HepG2 (cell line): ENCODE measurements around the gene NFX1. TPM values are rescaled to one million over a fixed set of nuclear protein-coding genes. Genes with fewer than 3 reads are reported as not detected.

Source experiments
- ATAC-seq: fragments of 200-7000 bp; cut with Tn5 transposase; 3 replicates; pipeline ENCODE4 v1.9.1; 2020; ENCODE audit warnings: mild to moderate bottlenecking, moderate library complexity
- BruUV-seq: library from RNA; stranded (reverse); fragments of 400-500 nt; replicated peaks from 2 replicates; lab custom pipeline; 2021; lab: Mats Ljungman, UMichigan
- CTCF ChIA-PET: fragments of 300-600 bp; formaldehyde crosslinking; extraction: SDS; loops from one replicate; lab custom pipeline; 2021; ENCODE audit warnings: low total read pairs, inconsistent platforms, low intra/inter-chr PET ratio; lab: Yijun Ruan, JAX
- POLR2A ChIA-PET: fragments of 350-600 bp; sonication (Branson Sonifier 250); formaldehyde crosslinking; loops from one replicate; lab custom pipeline; 2020; ENCODE audit warnings: antibody characterized with exemption, inconsistent platforms; lab: Yijun Ruan, JAX
- DNase-seq: peaks from one replicate; pipeline ENCODE4 v3.0.0-alpha.2; 2015; ENCODE audit warnings: low spot score
- FAIRE-seq: peaks from 3 replicates; lab custom pipeline; 2011; peaks lifted over from hg19 to GRCh38; lab: Jason Lieb, UNC
- H2AFZ ChIP-seq: one replicate; pipeline ENCODE4 v1.6.1; 2011; ENCODE audit warnings: low read length, inconsistent platforms
- H3K27ac ChIP-seq: fragments of 300-600 bp; 3 replicates; pipeline ENCODE4 v1.8.0; 2011; ENCODE audit warnings: mixed run types, mild to moderate bottlenecking, mixed read lengths, low read length, inconsistent platforms; ENCODE audit not compliant: insufficient read depth; ENCODE audit errors: extremely low read length
- H3K27me3 ChIP-seq, 2 experiments: fragments of 200-600 bp in 1 of 2; 2 replicates in 1 of 2; 3 replicates in 1 of 2; pipeline versions ENCODE4 v1.6.0 to v1.8.0; 2011; ENCODE audit warnings: low read length in 2 of 2, mild to moderate bottlenecking in 2 of 2, moderate library complexity in 2 of 2, inconsistent platforms in 1 of 2; ENCODE audit not compliant: insufficient read depth in 2 of 2, control insufficient read depth in 1 of 2
- H3K36me3 ChIP-seq, 2 experiments: fragments of 200-600 bp in 1 of 2; replicated peaks in 1 of 2; 2 replicates in 1 of 2; 3 replicates in 1 of 2; pipeline versions ENCODE4 v1.5.1 to v1.8.0; 2011; ENCODE audit warnings: low read length in 2 of 2, inconsistent platforms in 1 of 2; ENCODE audit not compliant: insufficient read depth in 2 of 2, control insufficient read depth in 1 of 2
- H3K4me1 ChIP-seq: 2 replicates; pipeline ENCODE4 v1.5.1; 2012; ENCODE audit warnings: low read length, inconsistent platforms; ENCODE audit not compliant: insufficient read depth
- H3K4me2 ChIP-seq: 2 replicates; pipeline ENCODE4 v1.6.0; 2011; ENCODE audit warnings: low read depth, low read length, inconsistent platforms
- H3K4me3 ChIP-seq, 3 experiments: fragments of 200-600 bp in 1 of 3; sonication (generic), shearing (Covaris generic) in 1 of 3; replicated peaks in 1 of 3; 2 replicates each; pipeline ENCODE4 v1.5.1; 2011 to 2016; ENCODE audit warnings: low read length in 3 of 3, inconsistent platforms in 2 of 3, low read depth in 2 of 3, mild to moderate bottlenecking in 2 of 3, control low read depth in 1 of 3, mixed read lengths in 1 of 3; ENCODE audit not compliant: insufficient read depth in 1 of 3
- H3K79me2 ChIP-seq: one replicate; pipeline ENCODE4 v1.6.1; 2011; ENCODE audit warnings: low read length, inconsistent platforms; ENCODE audit not compliant: insufficient read depth
- H3K9ac ChIP-seq: 2 replicates; pipeline ENCODE4 v1.6.0; 2011; ENCODE audit warnings: mild to moderate bottlenecking, low read depth, low read length, inconsistent platforms; ENCODE audit not compliant: insufficient read depth
- H3K9me3 ChIP-seq: 2 replicates; pipeline ENCODE4 v1.5.1; 2012; ENCODE audit warnings: mild to moderate bottlenecking, low read length
- H4K20me1 ChIP-seq: 2 replicates; pipeline ENCODE4 v1.6.0; 2011; ENCODE audit warnings: inconsistent platforms, mild to moderate bottlenecking, low read length, moderate library complexity; ENCODE audit not compliant: insufficient read depth
- HHEX ChIP-seq: IDR thresholded peaks from 2 replicates; pipeline ENCODE4 v1.6.1; 2016; ENCODE audit warnings: control low read depth
- HOXA3 ChIP-seq: sonication (generic); formaldehyde crosslinking; IDR thresholded peaks from 2 replicates; pipeline ENCODE4 v1.5.0; 2020; ENCODE audit warnings: missing genetic modification reagents
- NFKB2 ChIP-seq: sonication (generic); formaldehyde crosslinking; IDR thresholded peaks from 2 replicates; pipeline ENCODE4 v1.4.0; 2020; ENCODE audit warnings: missing genetic modification reagents, borderline replicate concordance
- ZMYM3 ChIP-seq: sonication (generic); formaldehyde crosslinking; IDR thresholded peaks from 2 replicates; pipeline ENCODE4 v1.5.1; 2020; ENCODE audit warnings: mild to moderate bottlenecking, missing genetic modification reagents
- ZNF225 ChIP-seq: sonication (generic); formaldehyde crosslinking; IDR thresholded peaks from 2 replicates; pipeline ENCODE4 v1.4.0; 2020; ENCODE audit warnings: mild to moderate bottlenecking, missing genetic modification reagents
- ZNF253 ChIP-seq: sonication (generic); formaldehyde crosslinking; IDR thresholded peaks from 2 replicates; pipeline ENCODE4 v1.8.0; 2022; ENCODE audit warnings: mild to moderate bottlenecking, missing genetic modification reagents, borderline replicate concordance
- ZNF260 ChIP-seq: sonication (generic); formaldehyde crosslinking; IDR thresholded peaks from 2 replicates; pipeline ENCODE4 v1.4.0; 2020; ENCODE audit warnings: missing genetic modification reagents, low read depth, mild to moderate bottlenecking, borderline replicate concordance
- whole genome bisulfite sequencing: methylation state at CpG from one replicate; pipeline ENCODE4 v1.1.6; 2017; ENCODE audit warnings: low lambda C conversion rate; 5-methylcytosine and 5-hydroxymethylcytosine counted together
- in situ Hi-C: cut with HindIII; loops from 2 replicates; pipeline ENCODE4 v1.10.0; 2017; ENCODE audit warnings: low pct_unique_long_range_greater_than_20kb; ENCODE audit not compliant: extremely low pct_ligation_motif_present
- intact Hi-C: fragments of 100-400 bp; cut with micrococcal nuclease; formaldehyde crosslinking; loops from one replicate; pipeline ENCODE4 v1.10.0; 2022; ENCODE audit not compliant: unreplicated experiment
- polyA plus RNA-seq, 8 experiments: library from polyadenylated mRNA; depleted of rRNA in 3 of 8; stranded (reverse) in 7 of 8; unstranded in 1 of 8; fragments of >200 nt; fragmentation: Illumina TruSeq in 4 of 8; extraction: Trizol in 4 of 8; gene quantifications; 2 replicates each; pipeline versions ENCODE4 v1.2.1 to v1.2.3, GENCODE V29; 2011 to 2016; ENCODE audit warnings: low read depth in 4 of 8, missing spikeins in 1 of 8, mixed read lengths in 1 of 8; ENCODE audit not compliant: insufficient read depth in 1 of 8
- total RNA-seq, 5 experiments: library from RNA; depleted of rRNA; stranded (reverse); fragments of >200 nt; fragmentation: Illumina TruSeq; extraction: Trizol; gene quantifications; 2 replicates each; pipeline ENCODE4 v1.2.3, GENCODE V29; 2016; ENCODE audit warnings: low read depth in 1 of 5
- TF ChIP-seq, protein P1 (sequence below): fragments of 450-650 bp; IDR thresholded peaks from 2 replicates; pipeline ENCODE4 v1.6.1; 2017
- TF ChIP-seq, protein P2 (sequence below): sonication (generic); formaldehyde crosslinking; IDR thresholded peaks from 2 replicates; pipeline ENCODE4 v1.5.1; 2020; ENCODE audit warnings: missing genetic modification reagents, mild to moderate bottlenecking, borderline replicate concordance
- TF ChIP-seq, protein P3 (sequence below): IDR thresholded peaks from 2 replicates; pipeline ENCODE4 v1.6.1; 2016
- TF ChIP-seq, protein P4 (sequence below): IDR thresholded peaks from 2 replicates; pipeline ENCODE4 v1.6.1; 2016; ENCODE audit warnings: low read depth, borderline replicate concordance
- TF ChIP-seq, protein P5 (sequence below): IDR thresholded peaks from 2 replicates; pipeline ENCODE4 v1.6.1; 2012; ENCODE audit warnings: low read depth, low read length, improper control_type of control experiment
- TF ChIP-seq, protein P6 (sequence below), 2 experiments: IDR thresholded peaks; 2 replicates each; pipeline ENCODE4 v1.6.1; 2011 to 2012; ENCODE audit warnings: low read length in 2 of 2, borderline replicate concordance in 1 of 2, low read depth in 1 of 2, mild to moderate bottlenecking in 1 of 2, moderate library complexity in 1 of 2

The NFX1 gene
- total and polyA plus RNA-seq, 2 of the 13 experiments (the other 11 are each of a cell fraction or from before 2014, with no cell fraction given) = 23.9 to 27.5 TPM

DNA sequence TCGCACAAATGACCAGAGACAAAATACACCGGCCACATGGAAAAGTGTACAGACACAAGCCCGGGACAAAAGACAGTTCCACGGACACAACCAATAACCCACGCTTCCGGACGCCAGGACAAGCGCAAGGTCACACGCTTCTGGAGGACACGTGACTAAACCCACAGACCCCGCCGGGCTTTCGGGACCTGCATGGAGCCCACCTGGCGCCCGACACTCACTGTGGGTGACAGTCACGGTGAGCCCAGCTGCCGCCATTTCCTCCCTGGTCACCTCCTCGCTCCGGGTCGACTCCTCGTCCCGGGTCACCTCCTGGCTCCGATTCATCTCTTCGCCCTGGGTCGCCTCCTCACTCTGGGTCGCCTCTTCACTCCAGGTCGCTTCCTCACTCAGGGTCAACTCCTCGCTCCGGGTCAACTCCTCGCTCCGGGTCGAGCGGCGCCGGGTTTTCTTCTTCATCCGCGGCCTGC lies 26.3 kb upstream of the NFX1 start:
- H3K9me3 ChIP-seq = no peaks in the 10 kb centered on the region
- peaks cover 37% of the 10 kb centered on the region for H3K79me2 ChIP-seq
- H3K27me3 ChIP-seq = no peaks in the 10 kb centered on the region; a peak in 1 of 5 replicates
- ChIA-PET POLR2A (interaction anchor here (0.7 to 2.1 kb wide), 12 partner anchors 10 to 240 kb away, joined by 3 to 14 read pairs (median 4); partner anchors contain the start of genes B4GALT1, DNAJA1, NFX1 and NOL6), CTCF (interaction anchor here (1.3 kb wide), 1 partner anchor 35 kb away, joined by 4 read pairs; no protein-coding TSS in a partner anchor)
- peak overlapping the region; percentile 90 for H3K9ac ChIP-seq
- H3K4me2 ChIP-seq = peak overlapping the region; percentile 96
- H2AFZ ChIP-seq = no peak overlapping the region
- BruUV-seq = TSS peak; percentile 50
- peaks cover 30% of the 10 kb centered on the region for H3K4me1 ChIP-seq
- peak; percentile 10 for DNase-seq
- H3K36me3 ChIP-seq = peaks cover 13 to 47% of the 10 kb centered on the region in 2 experiments
- peak overlapping the region; percentile 89 to 100 (median 98) for H3K4me3 ChIP-seq
- in situ Hi-C loops (no loop called here), intact Hi-C loops (loop anchor here (5.0 kb wide), 1 partner anchor 37 kb away; no protein-coding TSS in a partner anchor)
- no peaks in the 10 kb centered on the region for H4K20me1 ChIP-seq
- no peak for FAIRE-seq
- peak; percentile 45 for ATAC-seq
- 2% methylated on average over 25 of the region's 37 CpGs for WGBS
- peak overlapping the region; percentile 82 for H3K27ac ChIP-seq
- TF ChIP-seq ZNF225 (CRISPR knock-in tag) = 0 out of 2 replicates have a peak, but pooled peaks have one; percentile 50
- TF ChIP-seq, protein P1, sequence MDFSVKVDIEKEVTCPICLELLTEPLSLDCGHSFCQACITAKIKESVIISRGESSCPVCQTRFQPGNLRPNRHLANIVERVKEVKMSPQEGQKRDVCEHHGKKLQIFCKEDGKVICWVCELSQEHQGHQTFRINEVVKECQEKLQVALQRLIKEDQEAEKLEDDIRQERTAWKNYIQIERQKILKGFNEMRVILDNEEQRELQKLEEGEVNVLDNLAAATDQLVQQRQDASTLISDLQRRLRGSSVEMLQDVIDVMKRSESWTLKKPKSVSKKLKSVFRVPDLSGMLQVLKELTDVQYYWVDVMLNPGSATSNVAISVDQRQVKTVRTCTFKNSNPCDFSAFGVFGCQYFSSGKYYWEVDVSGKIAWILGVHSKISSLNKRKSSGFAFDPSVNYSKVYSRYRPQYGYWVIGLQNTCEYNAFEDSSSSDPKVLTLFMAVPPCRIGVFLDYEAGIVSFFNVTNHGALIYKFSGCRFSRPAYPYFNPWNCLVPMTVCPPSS = no peak
- TF ChIP-seq, protein P2, sequence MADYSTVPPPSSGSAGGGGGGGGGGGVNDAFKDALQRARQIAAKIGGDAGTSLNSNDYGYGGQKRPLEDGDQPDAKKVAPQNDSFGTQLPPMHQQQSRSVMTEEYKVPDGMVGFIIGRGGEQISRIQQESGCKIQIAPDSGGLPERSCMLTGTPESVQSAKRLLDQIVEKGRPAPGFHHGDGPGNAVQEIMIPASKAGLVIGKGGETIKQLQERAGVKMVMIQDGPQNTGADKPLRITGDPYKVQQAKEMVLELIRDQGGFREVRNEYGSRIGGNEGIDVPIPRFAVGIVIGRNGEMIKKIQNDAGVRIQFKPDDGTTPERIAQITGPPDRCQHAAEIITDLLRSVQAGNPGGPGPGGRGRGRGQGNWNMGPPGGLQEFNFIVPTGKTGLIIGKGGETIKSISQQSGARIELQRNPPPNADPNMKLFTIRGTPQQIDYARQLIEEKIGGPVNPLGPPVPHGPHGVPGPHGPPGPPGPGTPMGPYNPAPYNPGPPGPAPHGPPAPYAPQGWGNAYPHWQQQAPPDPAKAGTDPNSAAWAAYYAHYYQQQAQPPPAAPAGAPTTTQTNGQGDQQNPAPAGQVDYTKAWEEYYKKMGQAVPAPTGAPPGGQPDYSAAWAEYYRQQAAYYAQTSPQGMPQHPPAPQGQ = no peak
- TF ChIP-seq, protein P3, sequence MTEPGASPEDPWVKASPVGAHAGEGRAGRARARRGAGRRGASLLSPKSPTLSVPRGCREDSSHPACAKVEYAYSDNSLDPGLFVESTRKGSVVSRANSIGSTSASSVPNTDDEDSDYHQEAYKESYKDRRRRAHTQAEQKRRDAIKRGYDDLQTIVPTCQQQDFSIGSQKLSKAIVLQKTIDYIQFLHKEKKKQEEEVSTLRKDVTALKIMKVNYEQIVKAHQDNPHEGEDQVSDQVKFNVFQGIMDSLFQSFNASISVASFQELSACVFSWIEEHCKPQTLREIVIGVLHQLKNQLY (CRISPR knock-in tag) = no peak
- TF ChIP-seq, protein P4, sequence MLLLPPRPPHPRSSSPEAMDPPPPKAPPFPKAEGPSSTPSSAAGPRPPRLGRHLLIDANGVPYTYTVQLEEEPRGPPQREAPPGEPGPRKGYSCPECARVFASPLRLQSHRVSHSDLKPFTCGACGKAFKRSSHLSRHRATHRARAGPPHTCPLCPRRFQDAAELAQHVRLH (CRISPR knock-in tag) = peak; percentile 11; the same call in 1 of the 2 replicates
- TF ChIP-seq, protein P5, sequence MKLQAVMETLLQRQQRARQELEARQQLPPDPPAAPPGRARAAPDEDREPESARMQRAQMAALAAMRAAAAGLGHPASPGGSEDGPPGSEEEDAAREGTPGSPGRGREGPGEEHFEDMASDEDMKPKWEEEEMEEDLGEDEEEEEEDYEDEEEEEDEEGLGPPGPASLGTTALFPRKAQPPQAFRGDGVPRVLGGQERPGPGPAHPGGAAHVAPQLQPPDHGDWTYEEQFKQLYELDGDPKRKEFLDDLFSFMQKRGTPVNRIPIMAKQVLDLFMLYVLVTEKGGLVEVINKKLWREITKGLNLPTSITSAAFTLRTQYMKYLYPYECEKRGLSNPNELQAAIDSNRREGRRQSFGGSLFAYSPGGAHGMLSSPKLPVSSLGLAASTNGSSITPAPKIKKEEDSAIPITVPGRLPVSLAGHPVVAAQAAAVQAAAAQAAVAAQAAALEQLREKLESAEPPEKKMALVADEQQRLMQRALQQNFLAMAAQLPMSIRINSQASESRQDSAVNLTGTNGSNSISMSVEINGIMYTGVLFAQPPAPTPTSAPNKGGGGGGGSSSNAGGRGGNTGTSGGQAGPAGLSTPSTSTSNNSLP = no peak
- TF ChIP-seq HOXA3 (CRISPR knock-in tag) = no peak; the same call in 1 of the 2 replicates
- 0 out of 2 replicates have a peak, but pooled peaks have one; percentile 59 for TF ChIP-seq NFKB2 (CRISPR knock-in tag)
- TF ChIP-seq, protein P6, sequence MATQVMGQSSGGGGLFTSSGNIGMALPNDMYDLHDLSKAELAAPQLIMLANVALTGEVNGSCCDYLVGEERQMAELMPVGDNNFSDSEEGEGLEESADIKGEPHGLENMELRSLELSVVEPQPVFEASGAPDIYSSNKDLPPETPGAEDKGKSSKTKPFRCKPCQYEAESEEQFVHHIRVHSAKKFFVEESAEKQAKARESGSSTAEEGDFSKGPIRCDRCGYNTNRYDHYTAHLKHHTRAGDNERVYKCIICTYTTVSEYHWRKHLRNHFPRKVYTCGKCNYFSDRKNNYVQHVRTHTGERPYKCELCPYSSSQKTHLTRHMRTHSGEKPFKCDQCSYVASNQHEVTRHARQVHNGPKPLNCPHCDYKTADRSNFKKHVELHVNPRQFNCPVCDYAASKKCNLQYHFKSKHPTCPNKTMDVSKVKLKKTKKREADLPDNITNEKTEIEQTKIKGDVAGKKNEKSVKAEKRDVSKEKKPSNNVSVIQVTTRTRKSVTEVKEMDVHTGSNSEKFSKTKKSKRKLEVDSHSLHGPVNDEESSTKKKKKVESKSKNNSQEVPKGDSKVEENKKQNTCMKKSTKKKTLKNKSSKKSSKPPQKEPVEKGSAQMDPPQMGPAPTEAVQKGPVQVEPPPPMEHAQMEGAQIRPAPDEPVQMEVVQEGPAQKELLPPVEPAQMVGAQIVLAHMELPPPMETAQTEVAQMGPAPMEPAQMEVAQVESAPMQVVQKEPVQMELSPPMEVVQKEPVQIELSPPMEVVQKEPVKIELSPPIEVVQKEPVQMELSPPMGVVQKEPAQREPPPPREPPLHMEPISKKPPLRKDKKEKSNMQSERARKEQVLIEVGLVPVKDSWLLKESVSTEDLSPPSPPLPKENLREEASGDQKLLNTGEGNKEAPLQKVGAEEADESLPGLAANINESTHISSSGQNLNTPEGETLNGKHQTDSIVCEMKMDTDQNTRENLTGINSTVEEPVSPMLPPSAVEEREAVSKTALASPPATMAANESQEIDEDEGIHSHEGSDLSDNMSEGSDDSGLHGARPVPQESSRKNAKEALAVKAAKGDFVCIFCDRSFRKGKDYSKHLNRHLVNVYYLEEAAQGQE (IDR thresholded peaks at IDR 0.05; ENCODE audit: borderline replicate concordance in 1 of 2, low read depth in 1 of 2, low read length in 2 of 2) = no peak
- TF ChIP-seq HHEX (CRISPR knock-in tag) = no peak
- TF ChIP-seq ZNF253 = no peak
- no peak for TF ChIP-seq ZMYM3 (CRISPR knock-in tag)
- no peak for TF ChIP-seq ZNF260 (CRISPR knock-in tag)
